ENCODE measurements around the gene GMPR2.
"Not testable (repeated sequence)": the region's sequence is repeated elsewhere in the genome, so short reads cannot be mapped to it uniquely, and the experiment has no call there.

GMPR2 gene

GRCh38 chr14:24228902-24229301 lies 3.8 kb upstream of the GMPR2 start:
- no peak for DNase-seq

DNA sequence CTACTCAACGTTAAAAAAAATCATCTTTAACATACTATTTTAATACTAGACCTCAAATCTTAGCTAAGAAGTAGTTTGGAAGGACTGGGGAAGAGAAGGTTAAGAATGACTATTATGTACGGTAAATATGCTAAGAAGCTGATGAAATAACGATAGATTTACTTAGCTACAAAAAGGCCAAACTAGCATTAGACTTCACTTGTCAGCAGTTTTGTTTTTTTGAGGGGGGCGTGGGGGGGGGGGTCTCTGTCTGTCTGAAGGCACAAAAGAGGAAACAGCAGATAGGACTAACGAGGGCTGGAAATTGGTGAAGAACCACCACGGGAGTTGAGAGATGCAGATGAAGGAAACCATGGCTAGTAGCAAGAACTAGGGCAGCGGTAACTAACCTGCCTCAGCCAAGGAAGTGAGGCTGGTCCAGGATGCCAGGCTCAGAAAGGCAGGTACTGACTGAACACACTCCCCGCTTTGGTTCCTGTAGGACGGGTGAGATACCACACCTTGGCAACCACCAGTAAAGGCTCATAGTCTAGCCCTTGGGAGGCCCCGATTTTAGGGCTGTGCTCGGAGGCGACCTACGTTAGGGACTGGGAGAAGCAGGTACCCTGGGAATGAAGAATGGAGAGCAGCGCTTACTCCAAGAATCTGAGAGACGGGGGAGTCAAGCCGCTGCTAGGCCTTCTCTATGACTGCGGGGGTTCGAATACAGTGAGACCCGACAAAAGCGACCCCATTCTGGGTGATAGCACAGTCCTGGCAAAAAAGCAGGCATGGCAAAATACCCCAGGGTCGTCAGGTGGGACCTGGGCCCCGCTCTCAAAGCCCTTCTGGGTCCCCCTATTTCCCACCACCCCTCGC lies 1.2 kb upstream of the GMPR2 start:
- DNase-seq = peak in 7 of 58 donors; percentile 35 to 54 (median 42)

DNA sequence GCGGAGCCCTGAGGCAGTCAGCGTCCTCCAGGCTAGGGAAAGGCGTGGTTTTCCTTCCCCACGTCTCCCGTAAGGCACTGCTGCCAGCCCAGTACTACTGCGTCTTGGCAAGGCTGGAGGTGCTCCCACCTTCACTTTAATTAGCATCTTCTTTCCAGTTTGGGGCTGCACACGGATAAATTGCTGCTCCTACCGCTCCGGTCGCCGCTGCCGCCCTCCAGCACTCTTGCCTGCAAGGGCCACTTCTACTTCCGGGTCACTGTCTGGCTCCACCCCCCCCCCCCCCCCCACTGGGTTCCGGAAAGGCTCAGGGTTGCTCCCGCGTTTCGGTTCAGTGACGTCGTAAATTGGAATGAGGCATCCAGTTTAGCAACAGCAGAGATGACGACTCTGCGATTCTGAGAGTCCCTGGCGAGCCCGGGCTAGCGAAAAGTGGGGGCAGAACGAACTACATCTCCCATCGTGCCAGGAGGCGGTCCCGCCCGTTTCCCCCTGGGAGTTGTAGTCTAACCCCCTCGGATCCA lies 546 bp upstream of the GMPR2 start, which contains the start of gene NEDD8:
Gene NEDD8 (minus strand): TSS at position 247 of the 524 bp plus-strand sequence. CDS start 100 bp downstream, at position 147.
- DNase-seq = peak; percentile 60 to 100 (median 93)

GRCh38 chr14:24233538-24233866 lies 773 bp downstream of the GMPR2 start:
- peak in 1 of 58 donors; percentile 12 for DNase-seq

DNA sequence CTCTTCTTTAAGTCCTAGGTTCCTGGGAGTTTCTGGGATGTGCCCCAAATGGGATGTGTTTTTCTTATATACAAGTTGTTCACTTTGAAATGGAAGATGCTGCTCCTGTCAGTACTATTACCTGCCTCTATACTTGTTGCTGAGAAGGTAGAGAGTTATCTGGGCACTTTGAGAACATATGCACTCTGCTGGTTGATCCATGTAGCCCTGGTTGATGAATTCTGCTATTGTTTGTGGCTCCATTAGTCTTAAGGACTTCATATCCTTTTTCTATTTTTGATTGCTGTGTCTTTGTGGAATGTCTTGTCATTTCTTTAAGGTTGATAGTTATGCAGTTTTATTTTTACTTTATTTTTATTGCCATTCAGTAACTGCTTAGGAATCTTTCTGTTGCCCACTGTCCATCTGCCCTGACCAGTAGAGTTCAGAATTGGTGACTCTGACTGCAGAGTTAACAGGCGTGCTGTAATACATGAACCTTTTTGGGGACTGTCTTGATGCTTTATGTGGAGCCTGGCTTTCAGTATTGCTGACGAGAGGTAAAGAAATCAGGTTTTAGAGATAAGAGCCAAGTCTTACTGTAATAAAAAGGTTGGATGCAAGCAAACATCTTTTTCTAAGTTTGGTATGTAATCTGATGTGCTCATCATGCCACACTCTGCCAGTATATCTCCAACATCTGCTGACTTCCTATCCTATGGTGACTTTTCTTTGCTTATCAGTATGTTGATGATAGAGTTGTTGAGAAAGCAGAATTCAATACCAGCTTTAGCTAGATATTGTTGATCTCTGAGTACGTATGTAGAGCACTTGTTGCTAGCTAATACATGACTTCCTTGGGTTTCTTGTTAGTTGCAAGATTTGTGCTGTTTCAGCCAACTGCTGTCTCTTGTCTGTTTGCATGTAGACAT lies 1.6 kb downstream of the GMPR2 start:
- DNase-seq = no peak

DNA sequence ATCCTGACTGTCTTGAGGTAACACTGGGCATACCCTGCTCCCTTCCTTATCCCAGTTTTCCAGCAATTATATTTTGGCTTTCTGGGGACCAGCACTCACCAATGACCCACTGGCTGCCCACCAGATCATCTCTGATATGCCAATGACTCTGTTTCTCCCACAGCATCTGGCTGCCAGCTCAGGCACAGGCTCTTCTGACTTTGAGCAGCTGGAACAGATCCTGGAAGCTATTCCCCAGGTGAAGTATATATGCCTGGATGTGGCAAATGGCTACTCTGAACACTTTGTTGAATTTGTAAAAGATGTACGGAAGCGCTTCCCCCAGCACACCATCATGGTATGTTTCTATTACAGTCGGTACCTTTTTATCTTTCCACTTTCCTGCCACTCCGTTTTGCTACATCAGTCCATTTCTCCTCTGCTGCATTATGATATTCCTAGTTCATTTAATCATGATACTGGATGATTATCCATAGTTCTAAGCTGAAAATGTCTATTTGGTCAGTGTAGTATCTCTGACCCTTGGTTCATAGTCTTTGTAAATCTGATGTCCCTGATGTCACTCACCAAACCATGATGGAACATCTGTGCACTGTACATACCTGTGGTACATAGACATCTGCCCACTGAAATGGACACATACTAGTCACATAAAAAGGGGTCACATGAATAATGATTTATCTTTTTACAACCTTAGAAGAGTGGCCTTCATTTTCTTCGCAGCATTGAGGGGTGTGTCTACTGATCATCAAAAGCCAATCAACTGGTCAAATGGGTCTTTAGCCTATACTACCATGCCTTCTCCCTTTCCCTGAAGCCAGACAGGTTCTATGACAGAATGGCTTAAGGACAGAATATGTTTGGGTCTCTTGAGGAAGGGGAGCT lies 3.3 kb downstream of the GMPR2 start:
- no peak for DNase-seq

- no peak for DNase-seq
Observed at GRCh38 chr14:24236689-24237462, 4.1 kb downstream of the GMPR2 start.

- DNase-seq = no peak
Observed at GRCh38 chr14:24237463-24237955, 4.8 kb downstream of the GMPR2 start.

DNA sequence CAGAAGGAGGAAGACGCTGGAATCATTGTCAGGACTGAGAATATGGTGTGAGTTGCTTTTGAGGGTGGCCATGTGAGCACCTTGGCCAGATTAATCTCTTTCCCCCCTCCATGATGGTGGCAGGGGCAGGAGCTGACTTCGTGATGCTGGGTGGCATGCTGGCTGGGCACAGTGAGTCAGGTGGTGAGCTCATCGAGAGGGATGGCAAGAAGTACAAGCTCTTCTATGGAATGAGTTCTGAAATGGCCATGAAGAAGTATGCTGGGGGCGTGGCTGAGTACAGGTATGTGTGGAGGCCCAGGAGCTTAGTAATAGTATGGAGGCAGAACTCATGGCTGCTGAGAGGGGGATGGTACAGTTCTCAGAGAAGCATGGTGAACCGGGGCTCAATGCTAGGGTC lies 5.4 kb downstream of the GMPR2 start:
- no peak for DNase-seq

- no peak for DNase-seq
Observed at GRCh38 chr14:24238527-24239037, 5.9 kb downstream of the GMPR2 start.

DNA sequence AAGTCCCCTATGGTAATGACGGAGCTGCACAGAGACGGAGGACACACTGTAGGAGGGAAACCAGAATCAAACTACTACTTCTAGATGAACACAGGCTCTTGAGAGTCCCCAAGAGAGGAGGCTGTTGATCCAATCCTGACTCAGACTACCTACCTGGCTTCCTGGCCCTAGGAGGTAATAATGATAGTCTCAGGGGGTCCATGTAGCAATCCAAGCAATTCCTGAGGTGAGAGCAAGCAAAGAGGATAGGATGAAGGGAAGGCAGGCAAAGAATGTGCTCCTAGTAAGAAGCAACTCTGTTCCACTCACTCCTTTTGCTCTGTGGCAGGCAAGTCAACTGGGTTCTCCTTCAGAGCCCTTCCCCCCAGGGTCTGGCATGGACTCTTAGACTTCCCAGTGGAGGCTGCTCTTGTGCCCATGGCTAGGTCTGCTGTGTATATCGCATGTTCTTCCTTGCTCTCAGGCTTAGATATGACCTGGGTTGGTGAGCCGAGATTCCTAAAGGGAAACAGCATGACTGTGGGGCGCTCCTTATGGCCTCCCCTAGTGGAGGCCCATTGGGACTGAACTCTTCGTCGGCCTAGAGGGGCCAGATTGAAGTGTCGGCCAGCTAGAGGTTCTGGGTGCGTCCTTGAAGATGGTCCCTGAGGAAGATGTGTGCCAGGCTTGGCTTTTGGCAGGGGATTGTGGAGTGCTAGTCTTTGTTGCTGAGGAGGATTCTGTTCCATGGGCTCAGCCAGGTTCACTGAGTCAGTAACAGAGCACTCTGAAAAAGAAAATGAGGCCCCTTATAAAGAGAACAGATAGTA lies 7.6 kb downstream of the GMPR2 start:
- DNase-seq = no peak

- DNase-seq = peak in 42 of 58 donors; percentile 34 to 99 (median 96)
Observed at GRCh38 chr14:24241829-24242443, 9.2 kb downstream of the GMPR2 start.

GRCh38 chr14:24243336-24243836 lies 10.7 kb downstream of the GMPR2 start:
- peak in 1 of 58 donors; percentile 30 for DNase-seq

DNA sequence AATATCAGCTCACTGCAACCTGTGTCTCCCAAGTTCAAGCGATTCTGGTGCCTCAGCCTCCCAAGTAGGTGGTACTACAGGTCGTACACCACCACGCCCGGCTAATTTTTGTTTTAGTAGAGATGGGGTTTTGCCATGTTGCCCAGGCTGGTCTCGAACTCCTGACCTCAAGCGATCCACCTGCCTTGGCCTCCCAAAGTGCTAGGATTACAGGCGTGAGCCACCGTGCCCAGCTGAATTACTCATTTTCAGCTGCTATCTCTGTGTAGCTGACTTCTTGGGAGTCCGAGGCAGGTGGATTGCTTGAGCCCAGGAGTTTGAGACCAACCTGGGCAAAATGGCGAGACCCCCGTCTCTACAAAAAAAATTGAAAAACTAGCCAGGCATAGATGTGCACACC lies 12.6 kb downstream of the GMPR2 start:
- DNase-seq = not testable (repeated sequence)

GRCh38 chr14:24246765-24247212 lies 14.1 kb downstream of the GMPR2 start:
- no peak for DNase-seq

- no peak for DNase-seq
Observed at GRCh38 chr14:24247422-24247821, 14.7 kb downstream of the GMPR2 start.

GRCh38 chr14:24249230-24250021 lies 16.7 kb downstream of the GMPR2 start:
- no peak for DNase-seq
